Body of pancreas (tissue), 4 donors: ENCODE measurements around the gene USP25. TPM values are rescaled to one million over a fixed set of nuclear protein-coding genes. Genes with fewer than 3 reads are reported as not detected.

Source experiments
- ATAC-seq: fragments of 150-250 bp; one replicate; pipeline ENCODE4 v1.9.1; 2016
- DNase-seq, 4 donors: peaks; one replicate each; pipeline ENCODE4 v3.0.0-alpha.2; 2019
- H3K27ac ChIP-seq, 4 donors: fragments of 200-600 bp; sonication (generic); 1 replicate in 3 of 4; 2 replicates in 1 of 4; pipeline versions ENCODE4 v1.5.1 to v1.6.1; 2016 to 2019; ENCODE audit warnings: mild to moderate bottlenecking in 1 of 4, mixed read lengths in 1 of 4, moderate library complexity in 1 of 4
- H3K27me3 ChIP-seq, 2 donors: fragments of 200-600 bp; sonication (generic); one replicate each; pipeline ENCODE4 v1.6.0; 2016; ENCODE audit warnings: mild to moderate bottlenecking in 1 of 2
- H3K36me3 ChIP-seq, 2 donors: fragments of 200-600 bp; sonication (generic); replicated peaks in 1 of 2; 2 replicates each; pipeline ENCODE4 v1.5.1; 2016; ENCODE audit warnings: low read depth in 2 of 2; ENCODE audit not compliant: insufficient read depth in 1 of 2
- H3K4me1 ChIP-seq: fragments of 200-600 bp; sonication (generic); one replicate; pipeline ENCODE4 v1.6.0; 2016
- H3K4me3 ChIP-seq, 2 donors: fragments of 200-600 bp; sonication (generic); 1 replicate in 1 of 2; 2 replicates in 1 of 2; pipeline ENCODE4 v1.5.1; 2016 to 2019
- H3K9me3 ChIP-seq, 3 donors: fragments of 200-600 bp; sonication (generic); 1 replicate in 2 of 3; 2 replicates in 1 of 3; pipeline ENCODE4 v1.5.1; 2016
- POLR2A ChIP-seq, 3 donors: fragments of 450-650 bp; IDR thresholded peaks; one replicate each; pipeline ENCODE4 v1.6.1; 2016; ENCODE audit warnings: antibody characterized with exemption in 3 of 3, mild to moderate bottlenecking in 2 of 3
- WGBS, 2 donors: methylation state at CpG; one replicate each; pipeline ENCODE4 v1.1.5; 2017; 5-methylcytosine and 5-hydroxymethylcytosine counted together
- intact Hi-C: fragments of 100-400 bp; cut with DNase I; formaldehyde crosslinking; loops from one replicate; pipeline ENCODE4 v1.15.1; 2023
- total RNA-seq, 2 donors: library from RNA; depleted of rRNA; stranded (reverse); fragments of >200 nt; gene quantifications; one replicate each; pipeline ENCODE4 v1.1.0, GENCODE V29; 2016
- TF ChIP-seq, protein P1 (sequence below), 7 experiments: fragments of 450-650 bp in 4 of 7; fragments of 200-600 bp in 3 of 7; sonication (generic) in 3 of 7; IDR thresholded peaks; one replicate each; pipeline ENCODE4 v1.5.1; 2016 to 2019; ENCODE audit warnings: antibody characterized with exemption in 7 of 7

The USP25 gene
- total RNA-seq, 2 donors from 2014 or later: 31.4 to 37.9 TPM

DNA sequence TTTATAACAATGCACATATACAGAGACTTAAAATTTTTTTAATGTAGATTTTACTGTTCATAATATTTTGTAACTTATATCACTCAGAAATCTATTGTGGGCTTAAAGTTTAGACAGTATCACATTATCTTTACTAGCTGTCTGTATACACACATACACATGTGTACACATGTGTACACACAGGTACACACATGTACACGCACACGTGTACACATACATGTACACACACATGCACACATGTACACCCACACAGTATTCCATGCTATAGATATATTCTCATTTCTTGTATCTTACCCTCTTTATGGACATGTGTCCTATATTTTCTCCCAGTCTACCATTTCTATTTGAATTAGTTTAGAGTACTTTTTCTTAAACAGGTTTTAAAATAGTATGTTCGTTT, 123.3 kb downstream of the USP25 start:
- TF ChIP-seq, protein P1, sequence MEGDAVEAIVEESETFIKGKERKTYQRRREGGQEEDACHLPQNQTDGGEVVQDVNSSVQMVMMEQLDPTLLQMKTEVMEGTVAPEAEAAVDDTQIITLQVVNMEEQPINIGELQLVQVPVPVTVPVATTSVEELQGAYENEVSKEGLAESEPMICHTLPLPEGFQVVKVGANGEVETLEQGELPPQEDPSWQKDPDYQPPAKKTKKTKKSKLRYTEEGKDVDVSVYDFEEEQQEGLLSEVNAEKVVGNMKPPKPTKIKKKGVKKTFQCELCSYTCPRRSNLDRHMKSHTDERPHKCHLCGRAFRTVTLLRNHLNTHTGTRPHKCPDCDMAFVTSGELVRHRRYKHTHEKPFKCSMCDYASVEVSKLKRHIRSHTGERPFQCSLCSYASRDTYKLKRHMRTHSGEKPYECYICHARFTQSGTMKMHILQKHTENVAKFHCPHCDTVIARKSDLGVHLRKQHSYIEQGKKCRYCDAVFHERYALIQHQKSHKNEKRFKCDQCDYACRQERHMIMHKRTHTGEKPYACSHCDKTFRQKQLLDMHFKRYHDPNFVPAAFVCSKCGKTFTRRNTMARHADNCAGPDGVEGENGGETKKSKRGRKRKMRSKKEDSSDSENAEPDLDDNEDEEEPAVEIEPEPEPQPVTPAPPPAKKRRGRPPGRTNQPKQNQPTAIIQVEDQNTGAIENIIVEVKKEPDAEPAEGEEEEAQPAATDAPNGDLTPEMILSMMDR (IDR thresholded peaks at IDR 0.05): no peak
- no peak for TF ChIP-seq POLR2A (IDR thresholded peaks at IDR 0.05)
- intact Hi-C loops: no loop called here
- peaks cover 15% of the 10 kb centered on the region for H3K4me1 ChIP-seq
- no peaks in the 10 kb centered on the region for H3K27me3 ChIP-seq
- no peak overlapping the region for H3K27ac ChIP-seq
- no peak for DNase-seq
- 93% methylated on average over 3 of the region's 3 CpGs for WGBS, 2 donors
- peaks cover 0 to 5% of the 10 kb centered on the region in 2 donors for H3K36me3 ChIP-seq
- no peaks in the 10 kb centered on the region for H3K9me3 ChIP-seq
- no peak for ATAC-seq
- no peak overlapping the region for H3K4me3 ChIP-seq

DNA sequence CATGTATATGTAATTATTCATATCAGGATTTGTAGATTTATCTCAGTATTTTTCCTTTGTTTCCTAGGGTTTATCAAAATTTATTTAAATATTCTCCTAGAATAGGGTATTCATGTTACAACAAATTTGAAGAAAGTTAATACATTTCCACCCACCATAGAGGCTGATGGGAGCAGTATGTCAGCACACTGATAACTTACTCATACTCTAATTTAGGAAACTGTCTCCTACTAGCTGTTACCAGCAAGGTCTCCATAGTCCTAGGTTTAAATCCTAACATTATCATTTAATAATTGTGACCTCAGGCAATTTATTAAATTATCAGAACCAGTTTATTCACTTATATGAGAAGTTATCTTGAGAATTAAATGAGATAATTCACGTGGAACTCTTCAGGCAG, 127.0 kb downstream of the USP25 start:
- no peak for TF ChIP-seq POLR2A (IDR thresholded peaks at IDR 0.05)
- TF ChIP-seq, protein P1 (IDR thresholded peaks at IDR 0.05): no peak
- Histone ChIP-seq H3K4me3 (no peak overlapping the region), H3K27ac (no peak overlapping the region), H3K9me3 (no peaks in the 10 kb centered on the region), H3K4me1 (no peaks in the 10 kb centered on the region), H3K36me3 (peaks cover 0 to 5% of the 10 kb centered on the region in 2 donors), H3K27me3 (no peaks in the 10 kb centered on the region)
- ATAC-seq: no peak
- no peak for DNase-seq
- WGBS, 2 donors: 90 to 93% methylated on average over 1 of the region's 1 CpG
- intact Hi-C loops: no loop called here

DNA sequence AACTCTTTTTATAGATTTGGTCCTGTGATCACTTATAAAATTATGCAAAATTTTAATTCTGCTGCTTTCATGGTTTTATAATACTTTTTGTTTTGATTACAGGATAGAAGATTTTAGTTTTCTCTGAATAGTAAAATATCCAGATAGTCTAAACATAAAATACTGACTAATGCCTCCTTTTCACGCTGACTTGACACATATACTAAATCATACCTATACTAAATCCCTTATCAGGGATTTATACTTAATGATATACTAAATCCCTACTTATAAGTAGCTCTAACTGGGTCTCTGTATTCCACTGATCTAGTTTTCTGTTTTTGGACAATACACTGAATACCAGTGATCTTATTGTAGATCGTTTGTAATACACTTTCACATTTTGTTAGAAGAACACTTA, 128.0 kb downstream of the USP25 start:
- Histone ChIP-seq H3K27me3 (no peaks in the 10 kb centered on the region), H3K27ac (no peak overlapping the region), H3K4me1 (no peaks in the 10 kb centered on the region), H3K9me3 (no peaks in the 10 kb centered on the region), H3K36me3 (peaks cover 0 to 5% of the 10 kb centered on the region in 2 donors), H3K4me3 (no peak overlapping the region)
- DNase-seq (no peak), ATAC-seq (no peak)
- intact Hi-C loops: no loop called here
- TF ChIP-seq, protein P1 (IDR thresholded peaks at IDR 0.05): no peak
- TF ChIP-seq POLR2A (IDR thresholded peaks at IDR 0.05): no peak
- WGBS, 2 donors: 59 to 73% methylated on average over 2 of the region's 2 CpGs

DNA sequence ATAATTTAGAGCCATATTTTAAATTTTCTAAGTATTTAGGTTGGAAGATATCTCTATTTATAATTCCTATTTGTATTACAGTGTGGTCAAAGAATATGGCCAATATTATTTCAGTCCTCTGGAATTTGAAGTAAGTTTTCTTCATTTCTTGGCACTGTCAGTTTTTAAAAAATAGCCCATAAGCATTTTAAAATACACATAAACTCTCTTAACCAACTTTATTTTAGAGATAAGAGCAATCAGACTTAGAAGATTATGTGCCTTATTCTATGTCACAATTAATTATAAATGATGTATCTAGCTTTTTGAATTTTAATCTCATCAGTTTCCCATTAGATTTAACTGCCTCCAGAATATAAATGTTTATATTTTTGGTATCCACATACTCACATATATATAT, 130.8 kb downstream of the USP25 start:
- Histone ChIP-seq H3K4me1 (no peaks in the 10 kb centered on the region), H3K27ac (no peak overlapping the region), H3K4me3 (no peak overlapping the region), H3K9me3 (no peaks in the 10 kb centered on the region), H3K27me3 (no peaks in the 10 kb centered on the region), H3K36me3 (peaks cover 0 to 6% of the 10 kb centered on the region in 2 donors)
- ATAC-seq (no peak), DNase-seq (no peak)
- TF ChIP-seq POLR2A (IDR thresholded peaks at IDR 0.05): no peak
- TF ChIP-seq, protein P1 (IDR thresholded peaks at IDR 0.05): no peak
- intact Hi-C loops: no loop called here

DNA sequence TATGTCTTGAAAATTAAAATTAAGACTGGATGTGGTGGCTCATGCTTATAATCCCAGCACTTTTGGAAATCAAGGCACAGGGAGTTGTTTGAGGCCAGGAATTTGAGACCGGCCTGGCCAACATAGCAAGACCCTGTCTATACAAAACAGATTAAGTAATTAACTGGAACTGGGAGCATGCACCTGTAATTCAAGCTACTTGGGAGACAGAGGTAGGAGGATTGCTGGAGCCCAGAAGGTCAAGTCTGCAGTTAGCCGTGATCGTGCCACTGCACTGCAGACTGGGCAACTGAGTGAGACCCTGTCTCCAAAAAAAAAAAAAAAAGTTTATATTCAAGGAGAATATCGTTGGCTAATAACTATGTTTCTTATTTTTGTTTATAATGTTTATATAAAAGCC, 139.2 kb downstream of the USP25 start:
- WGBS, 2 donors: 95% methylated on average over 4 of the region's 4 CpGs
- no peak for DNase-seq
- Histone ChIP-seq H3K27me3 (no peaks in the 10 kb centered on the region), H3K36me3 (peaks cover 0 to 5% of the 10 kb centered on the region in 2 donors), H3K4me1 (no peaks in the 10 kb centered on the region), H3K9me3 (no peaks in the 10 kb centered on the region), H3K4me3 (no peak overlapping the region), H3K27ac (no peak overlapping the region)
- ATAC-seq: no peak
- intact Hi-C loops: no loop called here
- TF ChIP-seq POLR2A (IDR thresholded peaks at IDR 0.05): no peak
- TF ChIP-seq, protein P1 (IDR thresholded peaks at IDR 0.05): no peak
